Endothelial cell of umbilical vein (primary cell): ENCODE measurements around the gene GFOD1. TPM values are rescaled to one million over a fixed set of nuclear protein-coding genes. Genes with fewer than 3 reads are reported as not detected.

ENCODE experiments used
- BruUV-seq: library from RNA; stranded (reverse); fragments of 400-500 nt; replicated peaks from 2 replicates; lab custom pipeline; 2021; lab: Mats Ljungman, UMichigan
- CTCF ChIA-PET: fragments of 300-600, 350-600 bp; sonication (Branson Sonifier 250); formaldehyde crosslinking; loops from one replicate; lab custom pipeline; 2021; ENCODE audit warnings: antibody characterized with exemption, inconsistent platforms; lab: Charles Lee
- POLR2A ChIA-PET: fragments of 300-600, 350-600 bp; sonication (Branson Sonifier 250); formaldehyde crosslinking; loops from one replicate; lab custom pipeline; 2021; ENCODE audit warnings: antibody characterized with exemption, inconsistent platforms; lab: Charles Lee
- DNase-seq: peaks from one replicate; pipeline ENCODE4 v3.0.0-alpha.2; 2011; ENCODE audit warnings: low read depth, low spot score
- FAIRE-seq: peaks from 2 replicates; lab custom pipeline; 2011; peaks lifted over from hg19 to GRCh38; lab: Jason Lieb, UNC
- H2AFZ ChIP-seq: 2 replicates; pipeline ENCODE4 v1.6.0; 2012; ENCODE audit warnings: low read depth, low read length, control low read depth, inconsistent platforms
- H3K27ac ChIP-seq: 2 replicates; pipeline ENCODE4 v1.5.1; 2011; ENCODE audit warnings: low read depth, mild to moderate bottlenecking, control low read depth, low read length, moderate library complexity; ENCODE audit not compliant: insufficient read depth
- H3K27me3 ChIP-seq, 2 experiments: 2 replicates each; pipeline versions ENCODE4 v1.6.0 to v1.6.1; 2011; ENCODE audit warnings: low read length in 2 of 2, mixed read lengths in 1 of 2; ENCODE audit not compliant: control insufficient read depth in 2 of 2, insufficient read depth in 2 of 2
- H3K36me3 ChIP-seq, 2 experiments: 2 replicates in 1 of 2; 3 replicates in 1 of 2; pipeline ENCODE4 v1.5.1; 2011; ENCODE audit warnings: low read length in 2 of 2, mild to moderate bottlenecking in 1 of 2, moderate library complexity in 1 of 2; ENCODE audit not compliant: control insufficient read depth in 2 of 2, insufficient read depth in 2 of 2; ENCODE audit errors: extremely low read depth in 1 of 2
- H3K4me1 ChIP-seq: 3 replicates; pipeline ENCODE4 v1.5.1; 2011; ENCODE audit warnings: mild to moderate bottlenecking, low read length; ENCODE audit not compliant: control insufficient read depth, insufficient read depth; ENCODE audit errors: extremely low read depth
- H3K4me2 ChIP-seq: 2 replicates; pipeline ENCODE4 v1.6.1; 2011; ENCODE audit warnings: low read length, control low read depth, mixed read lengths; ENCODE audit not compliant: insufficient read depth
- H3K4me3 ChIP-seq, 3 experiments: fragments of 200-600 bp in 1 of 3; sonication (generic), shearing (Covaris generic) in 1 of 3; replicated peaks in 1 of 3; 2 replicates each; pipeline ENCODE4 v1.5.1; 2011 to 2016; ENCODE audit warnings: control low read depth in 3 of 3, low read length in 3 of 3, mild to moderate bottlenecking in 2 of 3, inconsistent platforms in 1 of 3, low read depth in 1 of 3, moderate library complexity in 1 of 3; ENCODE audit not compliant: insufficient read depth in 1 of 3
- H3K79me2 ChIP-seq: 2 replicates; pipeline ENCODE4 v1.6.0; 2012; ENCODE audit warnings: low read length, inconsistent platforms; ENCODE audit not compliant: control insufficient read depth, insufficient read depth
- H3K9ac ChIP-seq: replicated peaks from 2 replicates; pipeline ENCODE3; 2011; ENCODE audit warnings: low read length, control low read depth; ENCODE audit not compliant: insufficient read depth; ENCODE audit errors: extremely low read depth
- H3K9me1 ChIP-seq: replicated peaks from 3 replicates; pipeline ENCODE4 v1.6.0; 2011; ENCODE audit warnings: mild to moderate bottlenecking, low read length; ENCODE audit not compliant: control insufficient read depth, insufficient read depth; ENCODE audit errors: extremely low read depth
- H3K9me3 ChIP-seq: replicated peaks from 2 replicates; pipeline ENCODE4 v1.5.1; 2012; ENCODE audit warnings: low read length, inconsistent platforms; ENCODE audit not compliant: control insufficient read depth, insufficient read depth
- H4K20me1 ChIP-seq: replicated peaks from 2 replicates; pipeline ENCODE3; 2011; ENCODE audit warnings: mild to moderate bottlenecking, low read length; ENCODE audit not compliant: control insufficient read depth, insufficient read depth; ENCODE audit errors: extremely low read depth
- EZH2 ChIP-seq: IDR thresholded peaks from 2 replicates; pipeline ENCODE4 v1.6.1; 2012; ENCODE audit warnings: borderline replicate concordance, low read depth, mild to moderate bottlenecking, moderate library complexity, low read length, inconsistent platforms; ENCODE audit not compliant: severe bottlenecking
- FOS ChIP-seq: IDR thresholded peaks from 2 replicates; pipeline ENCODE4 v1.6.1; 2011; ENCODE audit warnings: mild to moderate bottlenecking, low read length, moderate library complexity, borderline replicate concordance; ENCODE audit not compliant: insufficient read depth
- GATA2 ChIP-seq: IDR thresholded peaks from 2 replicates; pipeline ENCODE4 v1.7.0; 2011; ENCODE audit warnings: low read depth, mild to moderate bottlenecking, moderate library complexity, mixed read lengths, low read length; ENCODE audit not compliant: insufficient read length, insufficient read depth
- JUN ChIP-seq: IDR thresholded peaks from 2 replicates; pipeline ENCODE4 v1.6.1; 2011; ENCODE audit warnings: borderline replicate concordance, low read depth; ENCODE audit not compliant: insufficient read length, insufficient read depth
- MYC ChIP-seq: IDR thresholded peaks from one replicate; pipeline ENCODE4 v1.6.1; 2011; ENCODE audit warnings: mild to moderate bottlenecking, low read depth, low read length
- POLR2A ChIP-seq: IDR thresholded peaks from 2 replicates; pipeline ENCODE4 v1.6.1; 2012; ENCODE audit warnings: low read depth, mild to moderate bottlenecking, control low read depth, low read length
- POLR2AphosphoS5 ChIP-seq: IDR thresholded peaks from 2 replicates; pipeline ENCODE4 v1.6.1; 2012; ENCODE audit warnings: low read depth, mild to moderate bottlenecking, control low read depth, low read length, moderate library complexity; ENCODE audit not compliant: insufficient read depth
- dilution Hi-C: fragments of 300-500 bp; cut with MboI; formaldehyde crosslinking; loops from one replicate; pipeline ENCODE4 v1.15.0; 2019; ENCODE audit warnings: low sequenced_read_pairs; ENCODE audit not compliant: extremely low pct_ligation_motif_present
- intact Hi-C: fragments of 100-400 bp; cut with micrococcal nuclease; formaldehyde crosslinking; loops from one replicate; pipeline ENCODE4 v1.10.0; 2022
- polyA plus RNA-seq, 4 experiments: library from polyadenylated mRNA; depleted of rRNA in 3 of 4; stranded (reverse) in 3 of 4; unstranded in 1 of 4; fragments of >200 nt; gene quantifications; 2 replicates each; pipeline versions ENCODE4 v1.2.1 to v1.2.3, GENCODE V29; 2011 to 2012; ENCODE audit warnings: missing spikeins in 1 of 4
- total RNA-seq: library from RNA; stranded (reverse); gene quantifications from 2 replicates; pipeline ENCODE4 v1.2.3, GENCODE V29; 2021
- TF ChIP-seq, protein P1 (sequence below): IDR thresholded peaks from 2 replicates; pipeline ENCODE4 v1.6.1; 2011; ENCODE audit not compliant: insufficient read depth, insufficient read length
- TF ChIP-seq, protein P2 (sequence below), 2 donors: IDR thresholded peaks; 1 replicate in 1 of 2; 2 replicates in 1 of 2; pipeline ENCODE4 v1.5.1; 2011; ENCODE audit warnings: low read length in 2 of 2, mild to moderate bottlenecking in 2 of 2, moderate library complexity in 2 of 2, control low read depth in 1 of 2, inconsistent platforms in 1 of 2, low read depth in 1 of 2; ENCODE audit not compliant: insufficient read depth in 1 of 2; ENCODE audit errors: extremely low read depth in 1 of 2

GFOD1 gene
- total and polyA plus RNA-seq, 2 donors (not counting 3 experiments of a cell fraction or from before 2014, with no cell fraction given) = 12.1 to 24.1 TPM

- H3K4me2 ChIP-seq = no peak overlapping the region
- DNase-seq (no peak), FAIRE-seq (no peak)
- no peak overlapping the region for H2AFZ ChIP-seq
- H3K27ac ChIP-seq = no peak overlapping the region
- no peak overlapping the region for H3K9ac ChIP-seq
- H3K79me2 ChIP-seq = peaks cover 6% of the 10 kb centered on the region
- H3K4me3 ChIP-seq = no peak overlapping the region
- BruUV-seq = no TSS peak
- no peaks in the 10 kb centered on the region for H3K27me3 ChIP-seq
- H3K9me1 ChIP-seq = no peaks in the 10 kb centered on the region
- no peaks in the 10 kb centered on the region for H3K4me1 ChIP-seq
- intact Hi-C loops (no loop called here), dilution Hi-C loops (no loop called here)
- peaks cover 0 to 7% of the 10 kb centered on the region in 2 experiments for H3K36me3 ChIP-seq
- H3K9me3 ChIP-seq = no peaks in the 10 kb centered on the region
- TF ChIP-seq POLR2AphosphoS5 (no peak), GATA2 (no peak), MYC (no peak), JUN (no peak), FOS (no peak), EZH2 (no peak), POLR2A (no peak)
- TF ChIP-seq, protein P1, sequence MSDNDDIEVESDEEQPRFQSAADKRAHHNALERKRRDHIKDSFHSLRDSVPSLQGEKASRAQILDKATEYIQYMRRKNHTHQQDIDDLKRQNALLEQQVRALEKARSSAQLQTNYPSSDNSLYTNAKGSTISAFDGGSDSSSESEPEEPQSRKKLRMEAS = no peak
- TF ChIP-seq, protein P2, sequence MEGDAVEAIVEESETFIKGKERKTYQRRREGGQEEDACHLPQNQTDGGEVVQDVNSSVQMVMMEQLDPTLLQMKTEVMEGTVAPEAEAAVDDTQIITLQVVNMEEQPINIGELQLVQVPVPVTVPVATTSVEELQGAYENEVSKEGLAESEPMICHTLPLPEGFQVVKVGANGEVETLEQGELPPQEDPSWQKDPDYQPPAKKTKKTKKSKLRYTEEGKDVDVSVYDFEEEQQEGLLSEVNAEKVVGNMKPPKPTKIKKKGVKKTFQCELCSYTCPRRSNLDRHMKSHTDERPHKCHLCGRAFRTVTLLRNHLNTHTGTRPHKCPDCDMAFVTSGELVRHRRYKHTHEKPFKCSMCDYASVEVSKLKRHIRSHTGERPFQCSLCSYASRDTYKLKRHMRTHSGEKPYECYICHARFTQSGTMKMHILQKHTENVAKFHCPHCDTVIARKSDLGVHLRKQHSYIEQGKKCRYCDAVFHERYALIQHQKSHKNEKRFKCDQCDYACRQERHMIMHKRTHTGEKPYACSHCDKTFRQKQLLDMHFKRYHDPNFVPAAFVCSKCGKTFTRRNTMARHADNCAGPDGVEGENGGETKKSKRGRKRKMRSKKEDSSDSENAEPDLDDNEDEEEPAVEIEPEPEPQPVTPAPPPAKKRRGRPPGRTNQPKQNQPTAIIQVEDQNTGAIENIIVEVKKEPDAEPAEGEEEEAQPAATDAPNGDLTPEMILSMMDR (IDR thresholded peaks at IDR 0.05; ENCODE audit: extremely low read depth in 1 of 2, insufficient read depth in 1 of 2, low read depth in 1 of 2, low read length in 2 of 2) = no peak
- ChIA-PET POLR2A (no interaction called here), CTCF (no interaction called here)
- H4K20me1 ChIP-seq = no peaks in the 10 kb centered on the region
Measured at GRCh38 chr6:13468839-13469238, 18.6 kb downstream of the GFOD1 start.
